Breast epithelium (tissue), 4 donors: ENCODE results near the gene NKIRAS2. TPM values are rescaled to one million over a fixed set of nuclear protein-coding genes. Genes with fewer than 3 reads are reported as not detected.

Experiments
- DNase-seq, 2 donors: peaks; one replicate each; pipeline ENCODE4 v3.0.0-alpha.2; 2019; ENCODE audit warnings: low spot score in 2 of 2
- H3K27ac ChIP-seq, 2 donors: fragments of 200-600 bp; sonication (generic) in 1 of 2; one replicate each; pipeline ENCODE4 v1.5.1; 2016 to 2019; ENCODE audit warnings: mild to moderate bottlenecking in 1 of 2
- H3K27me3 ChIP-seq, 2 donors: fragments of 200-600 bp; sonication (generic) in 1 of 2; one replicate each; pipeline versions ENCODE4 v1.5.1 to v1.6.0; 2017 to 2019; ENCODE audit warnings: control low read depth in 1 of 2, mild to moderate bottlenecking in 1 of 2
- H3K36me3 ChIP-seq: fragments of 200-600 bp; one replicate; pipeline ENCODE4 v1.5.1; 2019
- H3K4me1 ChIP-seq, 2 donors: fragments of 200-600 bp; sonication (generic); one replicate each; pipeline ENCODE4 v1.5.1; 2016 to 2019; ENCODE audit warnings: control low read depth in 1 of 2
- H3K4me3 ChIP-seq, 3 donors: fragments of 200-600 bp; sonication (generic); 1 replicate in 2 of 3; 2 replicates in 1 of 3; pipeline ENCODE4 v1.5.1; 2016 to 2019; ENCODE audit warnings: mild to moderate bottlenecking in 3 of 3, moderate library complexity in 2 of 3
- H3K9me3 ChIP-seq, 2 donors: fragments of 200-600 bp; sonication (generic) in 1 of 2; one replicate each; pipeline ENCODE4 v1.5.1; 2016 to 2019; ENCODE audit warnings: control low read depth in 1 of 2
- CTCF ChIP-seq, 3 donors: fragments of 450-650 bp; IDR thresholded peaks; one replicate each; pipeline ENCODE4 v1.5.1; 2016 to 2017; ENCODE audit warnings: antibody characterized with exemption in 3 of 3, mild to moderate bottlenecking in 3 of 3, moderate library complexity in 3 of 3
- POLR2A ChIP-seq: fragments of 450-650 bp; IDR thresholded peaks from one replicate; pipeline ENCODE4 v1.6.1; 2016; ENCODE audit warnings: antibody characterized with exemption, mild to moderate bottlenecking, moderate library complexity
- POLR2AphosphoS5 ChIP-seq, 3 donors: sonication (generic); formaldehyde crosslinking; IDR thresholded peaks; one replicate each; pipeline ENCODE4 v1.6.1; 2017; ENCODE audit warnings: antibody characterized with exemption in 3 of 3
- intact Hi-C: fragments of 100-400 bp; cut with DNase I; formaldehyde crosslinking; loops from one replicate; pipeline ENCODE4 v1.15.1; 2023; ENCODE audit warnings: low total_unique reads
- total RNA-seq, 3 donors: library from RNA; depleted of rRNA; stranded (reverse); fragments of >200 nt; gene quantifications; one replicate each; pipeline ENCODE4 v1.1.0, GENCODE V29; 2016

NKIRAS2 gene
- total RNA-seq, 3 donors from 2014 or later: 21.6 to 33.8 (median 22.5) TPM

DNA sequence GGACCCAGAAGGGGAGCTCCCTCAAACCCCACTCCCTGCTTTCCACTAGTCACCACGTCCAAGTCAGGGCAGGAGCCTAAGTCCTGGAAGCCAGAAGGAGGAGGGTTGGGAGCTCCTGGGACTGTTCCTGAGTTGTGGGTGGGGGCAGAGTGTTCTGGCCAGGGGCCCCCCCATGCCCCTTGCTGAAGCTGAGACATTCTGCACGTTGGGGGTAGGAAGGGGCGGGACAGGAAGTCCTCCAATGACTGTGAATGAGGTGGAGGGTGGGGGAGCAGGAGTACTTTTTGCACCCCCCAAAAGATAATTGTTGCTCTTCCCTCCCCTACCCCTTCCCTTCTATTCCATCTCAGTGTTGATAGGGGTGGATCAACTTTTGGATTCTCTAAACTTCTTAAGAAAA is 51.9 kb downstream of the NKIRAS2 start:
- Histone ChIP-seq H3K27ac (no peak overlapping the region), H3K4me3 (peak overlapping the region in 2 of 3 donors; percentile 45 to 66), H3K36me3 (no peaks in the 10 kb centered on the region), H3K4me1 (no peaks in the 10 kb centered on the region), H3K27me3 (peaks cover 4 to 10% of the 10 kb centered on the region in 2 donors), H3K9me3 (no peaks in the 10 kb centered on the region)
- TF ChIP-seq POLR2A (no peak), POLR2AphosphoS5 (IDR thresholded peaks at IDR 0.05) (no peak), CTCF (IDR thresholded peaks at IDR 0.05) (no peak)
- intact Hi-C loops: loop anchor here (2.0 kb wide), 1 partner anchor 331 kb away; no protein-coding TSS in a partner anchor
- DNase-seq: no peak

DNA sequence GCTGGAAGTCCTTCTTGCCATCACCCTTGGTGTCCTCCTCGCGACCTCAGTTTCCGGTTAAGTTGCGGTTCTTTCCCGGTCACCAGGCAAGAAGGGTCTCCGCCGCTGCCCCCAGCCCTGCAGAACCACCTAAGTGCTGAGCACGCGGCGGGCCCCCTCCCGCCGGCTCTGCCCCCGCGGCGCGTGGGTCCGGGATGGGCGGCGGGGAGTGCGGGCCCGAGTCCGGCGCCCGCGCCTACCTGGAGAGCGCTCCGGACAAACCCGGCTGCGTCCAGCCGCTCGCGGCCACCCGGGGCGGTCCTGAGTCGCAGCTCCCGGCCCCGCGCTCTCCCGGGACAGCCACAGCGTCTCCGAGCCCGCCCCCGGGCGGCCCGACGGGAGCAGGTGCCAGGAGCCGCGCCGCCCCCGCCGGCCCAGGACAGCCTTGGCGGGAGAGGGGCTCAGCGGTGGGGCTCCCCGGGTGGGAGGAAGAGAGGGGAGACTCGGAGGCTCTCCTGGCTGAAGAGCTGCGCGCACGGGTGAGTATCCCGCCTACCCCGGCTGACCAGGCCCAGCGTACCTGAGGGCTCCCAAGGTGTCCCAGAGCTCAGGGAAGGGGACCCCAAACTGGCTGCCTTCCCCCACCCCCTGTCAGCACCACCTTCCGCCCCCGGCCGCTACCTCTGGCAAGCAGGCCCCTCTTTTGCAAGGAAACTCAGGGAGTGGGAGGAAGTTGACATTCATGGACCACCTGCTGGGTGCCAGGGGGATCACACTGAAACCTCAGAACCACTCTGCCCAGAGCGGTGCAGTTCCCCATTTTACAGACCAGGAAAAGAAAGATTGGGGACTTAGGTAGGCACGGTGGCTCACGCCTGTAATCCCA is 52.7 kb downstream of the NKIRAS2 start:
- intact Hi-C loops: no loop called here
- peaks cover 4 to 10% of the 10 kb centered on the region in 2 donors for H3K27me3 ChIP-seq
- no peaks in the 10 kb centered on the region for H3K4me1 ChIP-seq
- peak overlapping the region; percentile 18 to 66 (median 45) for H3K4me3 ChIP-seq
- no peak for DNase-seq
- no peak overlapping the region for H3K27ac ChIP-seq
- H3K36me3 ChIP-seq: no peaks in the 10 kb centered on the region
- no peaks in the 10 kb centered on the region for H3K9me3 ChIP-seq
- TF ChIP-seq POLR2A: no peak
- TF ChIP-seq CTCF (IDR thresholded peaks at IDR 0.05): no peak
- TF ChIP-seq POLR2AphosphoS5 (IDR thresholded peaks at IDR 0.05): no peak

Other genes starting within 250 kb of the NKIRAS2 start
- 100 to 1,000 TPM; 107 to 158 (median 121) TPM for gene JUP, start 233.4 kb upstream of the NKIRAS2 start, total RNA-seq
- 10 to 100 TPM in 2 of 3 donors, 1 to 10 TPM in 1; 6.2 to 19.0 (median 14.9) TPM for gene P3H4, start 208.1 kb upstream of the NKIRAS2 start, total RNA-seq
- 10 to 100 TPM; 35.9 to 43.3 (median 39.4) TPM for gene FKBP10, start 207.1 kb upstream of the NKIRAS2 start, total RNA-seq
- gene NT5C3B, start 183.9 kb upstream of the NKIRAS2 start, total RNA-seq: 10 to 100 TPM; 50.2 to 83.9 (median 60.6) TPM
- gene KLHL10, start 182.3 kb upstream of the NKIRAS2 start, total RNA-seq: under 1 TPM in 2 of 3 donors, not detected in 1; 0.80 to 0.88 TPM
- gene KLHL11, start 154.7 kb upstream of the NKIRAS2 start, total RNA-seq: 10 to 100 TPM; 22.6 to 35.7 (median 25.1) TPM
- gene ACLY, start 101.1 kb upstream of the NKIRAS2 start, total RNA-seq: 10 to 100 TPM; 50.1 to 84.2 (median 66.3) TPM
- 1 to 10 TPM in 2 of 3 donors, under 1 TPM in 1; 0.48 to 3.2 (median 1.6) TPM for gene ODAD4, start 89.5 kb upstream of the NKIRAS2 start, total RNA-seq
- gene CNP, start 53.3 kb upstream of the NKIRAS2 start, total RNA-seq: 10 to 100 TPM; 51.8 to 55.5 (median 53.7) TPM
- 10 to 100 TPM; 69.7 to 73.7 (median 70.4) TPM for gene DNAJC7, start 2.7 kb upstream of the NKIRAS2 start, total RNA-seq
- 1 to 10 TPM; 1.3 to 4.0 (median 2.3) TPM for gene C17orf113, start 30.5 kb downstream of the NKIRAS2 start, total RNA-seq
- gene ZNF385C, start 78.4 kb downstream of the NKIRAS2 start, total RNA-seq: 1 to 10 TPM in 1 of 3 donors, under 1 TPM in 2; 0.48 to 1.0 (median 0.66) TPM
- 10 to 100 TPM; 13.1 to 22.8 (median 13.4) TPM for gene DHX58, start 92.6 kb downstream of the NKIRAS2 start, total RNA-seq
- 10 to 100 TPM; 22.7 to 55.8 (median 54.4) TPM for gene KAT2A, start 101.3 kb downstream of the NKIRAS2 start, total RNA-seq
- gene HSPB9, start 102.7 kb downstream of the NKIRAS2 start, total RNA-seq: under 1 TPM in 1 of 3 donors, not detected in 2; 0.48 TPM
- 100 to 1,000 TPM; 114 to 146 (median 117) TPM for gene RAB5C, start 134.9 kb downstream of the NKIRAS2 start, total RNA-seq
- gene KCNH4, start 161.1 kb downstream of the NKIRAS2 start, total RNA-seq: under 1 TPM in 1 of 3 donors, not detected in 2; under 0.01 TPM
- not detected for gene HCRT, start 165.4 kb downstream of the NKIRAS2 start, total RNA-seq
- 10 to 100 TPM; 29.1 to 53.0 (median 33.1) TPM for gene GHDC, start 174.4 kb downstream of the NKIRAS2 start, total RNA-seq